Daoy (cell line): ENCODE results near the gene LRWD1. TPM values are rescaled to one million over a fixed set of nuclear protein-coding genes. Genes with fewer than 3 reads are reported as not detected.

Experiments
- DNase-seq: peaks from one replicate; pipeline ENCODE4 v3.0.0-alpha.2; 2015; ENCODE audit warnings: low read depth
- total RNA-seq: library from RNA; depleted of rRNA; stranded (reverse); fragments of >200 nt; shearing (Covaris generic); gene quantifications from 2 replicates; pipeline ENCODE4 v1.2.3, GENCODE V29; 2014; rRNA removed

Gene LRWD1
- 112 and 165 TPM in 2 replicates for total RNA-seq

- DNase-seq = peak; percentile 99
Observed at GRCh38 chr7:102464577-102465280, at the start of gene LRWD1, which contains the start of gene ALKBH4. TSS of gene LRWD1 (plus strand) at chr7:102464984. CDS start at chr7:102465081, 97 bp downstream. TSS of gene ALKBH4 (minus strand) at chr7:102464863. CDS start at chr7:102464836, 27 bp downstream.

DNA sequence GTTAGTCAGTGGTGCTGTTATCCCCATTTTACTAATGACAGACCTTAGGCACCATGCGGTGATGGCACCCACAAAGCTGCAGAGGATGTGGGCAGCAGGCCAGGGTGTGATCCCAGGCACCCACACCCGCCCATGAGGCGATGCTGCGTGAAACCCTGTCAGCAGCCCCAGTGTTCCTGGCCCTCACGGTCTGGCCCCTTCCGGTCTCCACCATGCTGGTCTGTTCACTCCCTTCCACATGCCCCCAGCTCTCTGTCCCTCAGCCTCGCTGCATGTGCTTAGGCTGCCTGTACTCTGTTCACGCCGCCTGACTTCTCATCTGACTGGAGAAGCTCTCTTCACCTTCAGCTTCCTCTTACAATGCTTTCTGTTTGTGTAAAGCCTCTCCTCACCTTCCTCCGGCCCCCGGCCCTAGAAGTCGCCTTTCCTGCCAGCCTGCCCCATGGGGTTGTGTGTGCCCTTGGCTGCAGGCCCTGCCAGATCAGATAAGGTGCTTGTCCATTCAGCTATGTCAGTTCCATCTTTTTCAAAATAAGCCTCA, 49.0 kb upstream of the LRWD1 start:
- DNase-seq = no peak

GRCh38 chr7:102416406-102416805, 48.4 kb upstream of the LRWD1 start:
- no peak for DNase-seq

DNA sequence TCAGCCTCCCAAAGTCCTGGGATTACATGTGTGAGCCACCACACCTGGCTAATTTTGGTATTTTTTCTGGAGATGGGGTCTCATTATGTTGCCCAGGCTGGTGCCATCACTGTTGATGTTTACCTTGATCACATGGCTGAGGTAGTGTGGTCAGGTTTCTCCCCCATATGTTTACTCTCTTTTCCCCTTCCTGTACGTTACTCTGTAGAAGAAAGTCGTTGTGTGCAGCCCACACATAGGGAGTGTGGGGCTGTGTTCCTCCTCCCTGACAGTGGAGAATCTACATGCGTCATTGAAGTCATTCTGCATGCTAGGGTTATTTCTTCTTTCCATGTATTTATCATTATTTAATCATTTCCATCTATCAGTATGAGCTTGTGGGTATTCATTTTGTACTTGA, 47.7 kb upstream of the LRWD1 start:
- no peak for DNase-seq

GRCh38 chr7:102418592-102418991, 46.2 kb upstream of the LRWD1 start:
- DNase-seq = no peak

- no peak for DNase-seq
Observed at GRCh38 chr7:102421706-102422240, 43.0 kb upstream of the LRWD1 start.

GRCh38 chr7:102424129-102424551, 40.6 kb upstream of the LRWD1 start:
- DNase-seq = no peak

DNA sequence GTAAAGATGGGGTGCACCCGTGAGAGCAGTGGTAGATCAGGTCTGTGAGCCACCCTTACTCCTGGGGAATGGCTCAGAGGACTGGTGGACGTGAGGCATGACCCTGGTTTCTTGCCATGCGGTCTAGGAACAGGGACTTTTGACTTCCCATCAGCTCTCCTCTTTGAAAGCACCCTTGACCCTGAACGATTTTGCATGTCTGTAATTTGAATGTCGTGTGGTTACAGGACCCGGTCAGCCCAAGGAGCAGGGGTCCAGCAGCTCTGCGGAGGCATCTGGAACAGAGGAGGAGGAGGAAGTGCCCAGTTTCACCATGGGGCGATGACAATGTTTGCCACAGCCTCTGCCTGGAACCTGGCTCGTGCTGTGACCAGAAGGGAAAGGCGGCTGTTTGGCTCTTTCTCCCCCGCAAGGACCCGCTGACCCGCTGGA, 40.0 kb upstream of the LRWD1 start:
- no peak for DNase-seq

GRCh38 chr7:102425639-102426267, 39.0 kb upstream of the LRWD1 start:
- DNase-seq = no peak

GRCh38 chr7:102426268-102427018, 38.3 kb upstream of the LRWD1 start:
- no peak for DNase-seq

GRCh38 chr7:102427019-102427405, 37.8 kb upstream of the LRWD1 start:
- DNase-seq = no peak

GRCh38 chr7:102429141-102429899, 35.5 kb upstream of the LRWD1 start:
- no peak for DNase-seq

GRCh38 chr7:102431617-102432298, 33.0 kb upstream of the LRWD1 start:
- peak; percentile 54 for DNase-seq

GRCh38 chr7:102432442-102433218, 32.2 kb upstream of the LRWD1 start:
- DNase-seq = no peak

DNA sequence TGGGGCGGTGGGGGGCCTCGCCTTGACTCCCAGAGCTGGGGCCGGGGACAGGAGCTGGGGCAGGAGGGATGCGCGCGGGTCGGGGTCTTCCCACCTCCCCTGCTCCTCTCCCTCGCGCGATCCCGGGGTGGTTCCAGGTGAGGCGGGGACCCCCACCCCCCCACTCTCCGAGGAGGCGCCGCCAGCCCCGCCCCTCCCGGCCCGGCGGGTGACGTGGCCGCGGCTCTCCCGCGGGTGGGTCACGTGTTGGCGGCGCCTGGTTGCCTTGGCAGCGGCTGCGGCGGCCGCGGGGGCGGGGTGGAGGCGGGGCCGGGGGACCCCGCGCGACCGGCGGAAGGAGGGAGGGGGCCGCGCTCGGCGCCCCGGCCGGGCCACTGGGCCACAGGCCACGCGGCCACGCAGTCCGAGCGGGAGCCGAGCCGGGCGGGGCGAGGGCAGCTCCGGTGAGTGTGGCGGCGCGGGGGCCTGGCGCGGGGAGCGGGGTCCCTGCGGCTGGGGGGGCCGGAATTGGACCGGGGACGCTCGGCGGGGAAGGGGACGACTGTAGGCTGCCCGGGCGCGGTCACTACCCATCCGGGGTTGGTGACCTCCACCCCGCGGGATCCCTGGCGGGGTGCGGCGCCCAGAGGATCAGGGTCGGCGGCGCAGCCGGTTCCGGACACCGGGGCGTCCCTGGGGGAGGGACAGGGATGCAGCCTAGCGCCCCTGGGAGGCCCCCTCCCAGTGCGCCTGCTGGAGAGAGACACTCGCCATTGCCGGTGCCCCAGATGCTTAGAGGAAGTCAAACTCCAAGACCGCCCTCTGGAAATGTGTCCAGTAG, 31.4 kb upstream of the LRWD1 start, which contains the start of gene ORAI2:
TSS of gene ORAI2 (plus strand) at position 357 of the 820 bp plus-strand sequence. CDS start 5,382 bp downstream, outside the sequence.
- DNase-seq = peak; percentile 92

GRCh38 chr7:102434039-102434486, 30.7 kb upstream of the LRWD1 start:
- no peak for DNase-seq

DNA sequence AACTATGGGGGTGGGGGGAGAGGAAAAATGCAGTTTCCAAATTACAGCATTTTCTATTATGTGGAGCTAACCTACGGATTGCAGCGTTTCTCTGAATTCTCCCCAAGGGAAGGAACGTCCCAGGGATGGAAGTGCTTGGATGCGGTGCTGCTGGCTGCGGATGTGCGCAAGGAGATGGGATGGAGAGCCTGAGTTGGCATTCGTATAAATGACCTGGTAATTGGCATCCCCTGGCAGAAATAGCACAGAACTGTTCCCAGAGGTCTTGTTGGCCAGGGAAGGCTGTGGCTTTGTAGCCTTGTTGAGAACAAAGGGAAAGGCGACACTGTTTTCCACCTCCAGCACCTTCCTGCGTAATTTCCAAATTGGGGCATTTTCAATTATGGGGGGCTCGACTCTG, 28.7 kb upstream of the LRWD1 start:
- no peak for DNase-seq

DNA sequence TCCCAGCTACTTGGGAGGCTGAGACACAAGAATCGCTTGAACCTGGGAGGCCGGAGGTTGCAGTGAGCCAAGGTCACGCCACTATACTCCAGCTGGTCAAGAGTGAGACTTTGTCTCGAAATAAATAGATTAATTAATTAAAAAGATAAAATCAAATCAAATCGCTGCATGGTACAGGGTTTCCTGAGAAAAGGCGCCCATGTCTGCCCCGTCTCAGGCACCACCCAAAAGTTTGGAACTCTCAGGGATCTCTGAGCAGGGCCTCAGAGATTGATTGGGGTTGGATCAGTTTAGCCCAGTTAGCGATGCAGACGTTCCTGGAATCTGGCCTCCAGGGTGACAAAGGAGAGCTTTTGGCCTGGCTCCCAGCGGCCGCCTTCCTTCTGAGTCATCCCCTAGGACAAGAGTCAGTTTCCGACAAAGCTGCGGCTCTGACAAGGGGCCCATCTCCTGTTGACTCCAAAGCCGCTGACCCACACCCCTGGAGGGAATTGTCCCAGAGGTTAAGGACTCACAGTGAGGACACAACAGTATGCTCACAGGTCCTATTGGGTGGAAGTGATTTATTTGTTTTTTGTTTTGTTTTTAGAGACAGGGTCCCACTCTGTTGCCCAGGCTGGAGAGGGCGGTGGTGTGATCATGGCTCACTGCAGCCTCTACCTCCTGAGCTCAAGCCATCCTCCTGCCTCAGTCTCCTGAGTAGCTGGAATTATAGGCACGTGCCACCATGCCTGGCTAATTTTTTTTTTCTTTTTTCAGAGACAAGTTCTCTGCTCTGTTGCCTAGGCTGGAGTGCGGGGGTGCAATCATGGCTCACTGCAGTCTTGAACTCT, 24.6 kb upstream of the LRWD1 start:
- DNase-seq = peak; percentile 95
